Activated CD4-positive, alpha-beta T cell treated with anti-CD3 and anti-CD28 coated beads, Interleukin-2, amount 10 ng/mL, durations not matched to agents 24 days and 14 days (primary cell): ENCODE data around the gene FAHD2A. TPM values are rescaled to one million over a fixed set of nuclear protein-coding genes. Genes with fewer than 3 reads are reported as not detected.
"Not testable (repeated sequence)": the region's sequence is repeated elsewhere in the genome, so short reads cannot be mapped to it uniquely, and the experiment has no call there.

ENCODE experiments used
- DNase-seq: peaks from one replicate; pipeline ENCODE4 v3.0.0; 2022
- H3K27ac Mint-ChIP-seq: one replicate; pipeline ENCODE4 v1.8.0; 2022; ENCODE audit warnings: mild to moderate bottlenecking, mixed read lengths
- H3K27me3 Mint-ChIP-seq: one replicate; pipeline ENCODE4 v1.8.0; 2022; ENCODE audit warnings: mixed read lengths
- H3K36me3 Mint-ChIP-seq: one replicate; pipeline ENCODE4 v1.8.0; 2022; ENCODE audit warnings: low read depth, mild to moderate bottlenecking, mixed read lengths
- H3K4me1 Mint-ChIP-seq: one replicate; pipeline ENCODE4 v1.8.0; 2021; ENCODE audit warnings: mixed read lengths
- H3K4me3 Mint-ChIP-seq: one replicate; pipeline ENCODE4 v1.8.0; 2022; ENCODE audit warnings: mild to moderate bottlenecking, moderate library complexity, mixed read lengths
- H3K9me3 Mint-ChIP-seq: one replicate; pipeline ENCODE4 v1.8.0; 2021; ENCODE audit warnings: mixed read lengths
- intact Hi-C: fragments of 100-400 bp; cut with micrococcal nuclease; formaldehyde crosslinking; loops from one replicate; pipeline ENCODE4 v1.15.1; 2023
- total RNA-seq: library from RNA; stranded (reverse); gene quantifications from 2 replicates; pipeline ENCODE4 v1.2.3, GENCODE V29; 2022

The FAHD2A gene
- total RNA-seq, 1 donor from 2014 or later: 35.8 TPM

DNA sequence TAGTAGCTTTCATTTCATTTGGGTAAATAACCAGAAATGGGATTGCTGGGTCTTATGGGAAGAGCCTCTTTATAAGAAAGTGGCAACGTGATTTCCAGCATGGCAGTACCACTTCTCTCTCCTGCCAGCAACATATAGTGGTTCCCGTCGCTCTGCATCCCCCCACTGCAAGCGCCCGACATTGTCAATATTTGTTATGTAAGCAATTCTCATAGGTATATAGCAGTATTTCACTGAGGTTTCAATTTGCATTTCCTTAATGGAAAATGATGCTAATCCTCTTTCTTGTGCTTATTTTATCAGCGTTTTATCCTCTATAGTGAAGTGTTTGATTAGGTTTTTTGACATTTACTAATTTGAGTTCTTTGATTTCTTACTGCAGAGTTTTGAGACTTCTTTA, 36.0 kb upstream of the FAHD2A start:
- H3K36me3 Mint-ChIP-seq: no peaks in the 10 kb centered on the region
- H3K4me1 Mint-ChIP-seq: no peaks in the 10 kb centered on the region
- no peak for DNase-seq
- peaks cover 7% of the 10 kb centered on the region for H3K27me3 Mint-ChIP-seq
- intact Hi-C loops: no loop called here
- no peak overlapping the region for H3K4me3 Mint-ChIP-seq
- H3K27ac Mint-ChIP-seq: no peak overlapping the region
- H3K9me3 Mint-ChIP-seq: no peaks in the 10 kb centered on the region

- intact Hi-C loops: no loop called here
- H3K4me3 Mint-ChIP-seq: no peak overlapping the region
Measured at GRCh38 chr2:95372216-95372829, 30.2 kb upstream of the FAHD2A start.

DNA sequence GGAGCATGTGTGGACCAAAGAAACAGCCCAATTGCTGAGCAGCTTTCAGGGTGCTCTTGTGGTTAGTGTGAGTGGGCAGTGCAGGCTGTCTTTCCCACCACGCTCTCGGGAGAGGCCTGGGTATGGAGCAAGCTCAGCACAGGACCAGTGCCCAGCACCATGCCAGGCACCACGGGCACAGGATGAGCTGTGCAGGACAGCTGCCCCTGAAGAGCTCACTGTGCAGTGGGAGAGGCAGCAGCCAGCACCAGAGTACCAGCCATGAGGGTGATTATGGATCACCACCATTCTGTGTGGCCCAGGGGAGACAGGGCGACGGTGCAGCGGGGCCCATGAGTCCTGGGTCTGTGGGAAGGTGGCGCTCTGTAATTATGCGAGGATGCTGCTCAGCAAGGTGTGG, 29.7 kb upstream of the FAHD2A start:
- H3K9me3 Mint-ChIP-seq: no peaks in the 10 kb centered on the region
- no peaks in the 10 kb centered on the region for H3K36me3 Mint-ChIP-seq
- H3K4me3 Mint-ChIP-seq: no peak overlapping the region
- intact Hi-C loops: no loop called here
- no peak for DNase-seq
- peaks cover 2% of the 10 kb centered on the region for H3K4me1 Mint-ChIP-seq
- no peak overlapping the region for H3K27ac Mint-ChIP-seq
- H3K27me3 Mint-ChIP-seq: peaks cover 2% of the 10 kb centered on the region

More at GRCh38 chr2:95372216-95372829, 30.2 kb upstream of the FAHD2A start:
- H3K27ac Mint-ChIP-seq: no peak overlapping the region
- no peaks in the 10 kb centered on the region for H3K9me3 Mint-ChIP-seq
- peaks cover 2% of the 10 kb centered on the region for H3K4me1 Mint-ChIP-seq
- H3K36me3 Mint-ChIP-seq: no peaks in the 10 kb centered on the region
- no peak for DNase-seq
- H3K27me3 Mint-ChIP-seq: peaks cover 2% of the 10 kb centered on the region

DNA sequence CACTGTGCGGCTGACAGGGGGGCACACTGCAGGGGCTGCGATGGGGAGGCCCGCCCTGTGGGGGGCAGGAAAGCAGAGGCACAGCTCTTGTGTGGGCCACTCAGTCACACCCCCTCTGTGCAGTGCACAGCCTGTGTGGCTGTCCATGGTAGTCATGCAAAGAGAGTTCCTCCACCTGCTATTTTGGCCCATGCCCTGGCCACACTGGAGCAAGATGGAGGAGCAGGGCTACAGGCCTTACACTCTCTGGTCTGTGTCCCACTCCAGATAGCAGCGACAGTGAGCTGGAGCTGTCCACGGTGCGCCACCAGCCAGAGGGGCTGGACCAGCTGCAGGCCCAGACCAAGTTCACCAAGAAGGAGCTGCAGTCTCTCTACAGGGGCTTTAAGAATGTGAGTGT, 28.5 kb upstream of the FAHD2A start:
- Mint-ChIP-seq H3K4me1 (peaks cover 2% of the 10 kb centered on the region), H3K9me3 (no peaks in the 10 kb centered on the region), H3K27me3 (peaks cover 2% of the 10 kb centered on the region), H3K4me3 (no peak overlapping the region), H3K36me3 (no peaks in the 10 kb centered on the region), H3K27ac (no peak overlapping the region)
- DNase-seq: no peak
- intact Hi-C loops: no loop called here

DNA sequence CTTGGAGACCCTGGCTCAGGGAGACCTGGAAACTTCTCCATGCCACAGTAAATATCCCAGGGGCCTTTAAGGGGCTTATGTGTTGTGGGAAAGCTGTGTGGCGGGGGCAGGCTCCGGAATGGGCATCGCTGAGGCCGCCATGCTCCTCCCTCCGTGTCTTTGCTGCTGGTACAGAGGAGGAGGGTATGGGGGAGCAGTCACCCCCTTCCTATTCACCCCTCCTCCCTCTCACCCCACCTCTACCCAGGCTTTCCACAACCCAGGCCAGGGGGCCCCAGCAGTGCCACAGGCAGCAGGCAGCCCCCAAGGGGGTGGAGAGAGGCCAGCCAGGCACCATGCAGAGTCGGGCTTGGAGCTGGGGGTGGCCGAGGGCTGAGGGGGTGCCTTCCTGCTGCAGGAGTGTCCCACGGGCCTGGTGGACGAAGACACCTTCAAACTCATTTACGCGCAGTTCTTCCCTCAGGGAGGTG, 28.0 kb upstream of the FAHD2A start:
- Mint-ChIP-seq H3K4me1 (peaks cover 2% of the 10 kb centered on the region), H3K9me3 (no peaks in the 10 kb centered on the region), H3K27ac (no peak overlapping the region), H3K4me3 (no peak overlapping the region), H3K27me3 (peaks cover 2% of the 10 kb centered on the region), H3K36me3 (no peaks in the 10 kb centered on the region)
- intact Hi-C loops: no loop called here
- no peak for DNase-seq

GRCh38 chr2:95374921-95375471, 27.5 kb upstream of the FAHD2A start:
- Mint-ChIP-seq H3K36me3 (no peaks in the 10 kb centered on the region), H3K27me3 (peaks cover 2% of the 10 kb centered on the region), H3K27ac (no peak overlapping the region), H3K4me3 (no peak overlapping the region), H3K9me3 (no peaks in the 10 kb centered on the region), H3K4me1 (peaks cover 2% of the 10 kb centered on the region)
- intact Hi-C loops: no loop called here
- DNase-seq: no peak

- no peak overlapping the region for H3K27ac Mint-ChIP-seq
- H3K4me1 Mint-ChIP-seq: peaks cover 2% of the 10 kb centered on the region
- peaks cover 2% of the 10 kb centered on the region for H3K27me3 Mint-ChIP-seq
- DNase-seq: no peak
- H3K36me3 Mint-ChIP-seq: no peaks in the 10 kb centered on the region
- no peak overlapping the region for H3K4me3 Mint-ChIP-seq
- intact Hi-C loops: no loop called here
- no peaks in the 10 kb centered on the region for H3K9me3 Mint-ChIP-seq
Measured at GRCh38 chr2:95375532-95376150, 26.9 kb upstream of the FAHD2A start.

DNA sequence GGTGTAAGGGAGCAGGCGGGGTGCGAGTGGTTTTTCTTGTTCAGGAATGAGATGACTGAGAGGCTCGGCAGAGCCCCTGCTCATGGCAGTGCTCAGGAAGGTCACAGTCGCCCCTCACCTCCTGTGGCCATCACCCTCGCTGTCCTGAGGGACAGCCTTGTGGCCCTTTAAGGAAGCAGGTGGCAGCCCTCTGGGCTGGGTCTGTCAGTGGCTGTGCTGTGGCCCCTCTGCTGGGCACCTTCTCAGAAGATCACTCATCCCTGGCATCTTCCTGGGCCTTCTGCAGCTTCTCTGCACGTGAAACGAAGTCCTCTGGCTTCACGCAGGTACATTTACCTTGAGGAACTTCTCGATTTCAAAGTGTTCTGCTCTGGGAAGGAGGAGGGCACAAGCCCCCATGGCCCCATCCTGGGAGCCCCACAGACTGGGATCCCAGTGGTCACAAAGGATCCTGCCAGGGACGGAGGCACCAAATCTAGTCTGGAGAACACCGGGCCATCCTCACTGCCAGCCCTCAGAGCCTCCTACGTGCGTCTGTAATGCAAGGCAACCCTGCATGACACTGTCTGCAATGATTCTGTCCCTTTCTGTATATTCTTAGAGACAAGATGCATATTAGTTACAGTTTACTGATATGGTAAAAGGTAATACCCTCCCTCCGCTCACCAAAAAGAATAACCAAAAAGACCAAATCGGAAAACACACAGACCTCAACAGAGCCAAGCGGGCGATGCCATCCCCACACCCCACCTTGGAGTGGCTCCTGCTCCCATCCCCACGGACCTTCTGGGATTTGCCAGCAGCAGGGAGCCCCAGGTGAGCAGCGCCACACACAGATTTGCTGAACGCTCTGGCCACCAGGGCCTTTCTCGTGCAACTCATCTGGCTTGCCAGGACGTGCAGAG, 25.9 kb upstream of the FAHD2A start:
- Mint-ChIP-seq H3K27me3 (no peaks in the 10 kb centered on the region), H3K36me3 (no peaks in the 10 kb centered on the region), H3K27ac (no peak overlapping the region), H3K9me3 (no peaks in the 10 kb centered on the region), H3K4me1 (peaks cover 2% of the 10 kb centered on the region), H3K4me3 (no peak overlapping the region)
- DNase-seq: no peak
- intact Hi-C loops: no loop called here

DNA sequence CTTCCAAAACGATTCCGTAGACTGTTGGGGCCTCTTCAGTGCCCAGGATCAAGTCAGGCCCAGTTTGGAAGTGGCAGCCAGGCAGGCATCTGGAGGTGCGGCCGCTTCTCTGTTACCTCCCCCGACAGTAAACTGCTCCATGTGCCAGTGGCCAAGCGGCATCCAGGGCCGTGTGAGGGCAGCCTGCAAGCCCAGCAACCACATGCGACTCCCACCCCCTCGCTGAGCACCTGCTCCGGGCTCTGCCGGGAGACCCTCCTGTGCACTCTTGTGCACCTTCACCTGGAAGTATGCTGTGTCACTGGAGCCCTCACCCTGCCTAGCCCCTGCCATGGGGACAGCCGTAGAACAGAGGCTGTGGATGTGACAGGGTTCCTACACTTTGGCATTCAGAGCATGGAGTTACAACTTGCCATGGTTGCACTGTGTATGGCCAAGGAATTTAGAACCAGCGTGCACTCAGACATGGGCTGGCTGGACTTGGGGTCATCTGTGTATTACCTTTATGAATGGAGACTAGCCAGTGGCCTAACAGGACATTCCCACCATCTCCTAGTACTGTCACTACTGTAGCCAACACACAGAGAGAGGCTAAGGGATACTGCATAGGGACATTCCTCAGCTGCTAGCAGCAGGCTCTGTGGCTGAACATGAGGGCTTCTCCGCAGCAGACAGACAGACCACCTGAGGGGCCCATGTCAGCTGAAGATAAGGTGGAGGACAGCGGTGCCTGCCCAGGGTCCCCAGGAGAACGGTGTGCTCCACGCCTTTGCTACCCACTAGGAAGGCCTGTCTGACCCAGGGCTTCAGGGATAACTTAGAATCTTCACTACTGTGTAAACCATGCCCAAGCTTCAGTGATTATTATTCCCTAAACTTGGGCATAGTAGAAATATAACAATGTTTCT, 25.0 kb upstream of the FAHD2A start:
- DNase-seq: no peak
- H3K9me3 Mint-ChIP-seq: no peaks in the 10 kb centered on the region
- no peak overlapping the region for H3K27ac Mint-ChIP-seq
- intact Hi-C loops: no loop called here
- H3K27me3 Mint-ChIP-seq: no peaks in the 10 kb centered on the region
- H3K4me3 Mint-ChIP-seq: no peak overlapping the region
- H3K36me3 Mint-ChIP-seq: no peaks in the 10 kb centered on the region
- peaks cover 2% of the 10 kb centered on the region for H3K4me1 Mint-ChIP-seq

DNA sequence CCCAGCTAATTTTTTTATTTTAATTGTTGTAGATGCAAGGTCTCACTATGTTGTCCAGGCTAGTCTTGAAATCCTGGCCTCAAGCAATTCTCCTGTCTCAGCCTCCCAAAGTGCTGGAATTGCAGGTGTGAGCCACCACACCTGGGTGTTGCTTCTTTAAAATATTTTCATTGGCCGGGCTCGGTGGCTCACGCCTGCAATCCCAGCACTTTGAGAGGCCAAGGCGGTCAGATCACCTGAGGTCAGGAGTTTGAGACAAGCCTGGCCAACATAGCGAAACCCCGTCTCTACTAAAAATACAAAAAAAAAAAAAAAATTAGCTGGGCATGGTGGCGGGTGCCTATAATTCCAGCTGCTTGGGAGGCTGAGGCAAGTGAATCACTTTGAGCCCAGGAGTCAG, 24.2 kb upstream of the FAHD2A start:
- H3K4me1 Mint-ChIP-seq, intact Hi-C loops, H3K36me3 Mint-ChIP-seq, H3K4me3 Mint-ChIP-seq, DNase-seq, H3K27ac Mint-ChIP-seq, H3K27me3 Mint-ChIP-seq, H3K9me3 Mint-ChIP-seq: not testable (repeated sequence)

DNA sequence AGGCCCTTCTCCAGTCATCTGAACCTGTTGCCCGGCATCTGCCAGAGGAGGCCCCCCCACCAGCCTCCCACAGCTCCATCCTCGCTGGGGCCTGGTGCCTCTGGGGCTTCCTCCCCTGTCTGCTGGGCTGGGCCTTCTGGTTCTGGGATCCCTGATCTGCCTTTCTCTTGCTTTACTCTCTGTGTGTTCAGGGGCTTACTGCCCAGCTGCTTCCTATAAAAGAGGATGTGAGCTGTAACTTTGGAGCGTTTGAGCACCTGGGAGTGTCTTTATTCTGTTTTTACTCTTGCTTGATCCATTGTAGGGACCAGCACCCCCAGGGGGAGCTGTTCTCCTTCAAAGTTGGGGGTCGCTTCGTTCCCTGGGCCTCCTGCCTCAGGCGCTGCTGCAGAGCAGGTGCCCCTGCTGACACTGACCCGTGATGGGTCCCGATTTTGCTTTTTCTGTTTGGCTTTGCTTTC, 23.1 kb upstream of the FAHD2A start:
- H3K4me1 Mint-ChIP-seq: peaks cover 2% of the 10 kb centered on the region
- no peaks in the 10 kb centered on the region for H3K9me3 Mint-ChIP-seq
- DNase-seq: no peak
- no peaks in the 10 kb centered on the region for H3K36me3 Mint-ChIP-seq
- no peaks in the 10 kb centered on the region for H3K27me3 Mint-ChIP-seq
- no peak overlapping the region for H3K4me3 Mint-ChIP-seq
- no peak overlapping the region for H3K27ac Mint-ChIP-seq
- intact Hi-C loops: no loop called here

DNA sequence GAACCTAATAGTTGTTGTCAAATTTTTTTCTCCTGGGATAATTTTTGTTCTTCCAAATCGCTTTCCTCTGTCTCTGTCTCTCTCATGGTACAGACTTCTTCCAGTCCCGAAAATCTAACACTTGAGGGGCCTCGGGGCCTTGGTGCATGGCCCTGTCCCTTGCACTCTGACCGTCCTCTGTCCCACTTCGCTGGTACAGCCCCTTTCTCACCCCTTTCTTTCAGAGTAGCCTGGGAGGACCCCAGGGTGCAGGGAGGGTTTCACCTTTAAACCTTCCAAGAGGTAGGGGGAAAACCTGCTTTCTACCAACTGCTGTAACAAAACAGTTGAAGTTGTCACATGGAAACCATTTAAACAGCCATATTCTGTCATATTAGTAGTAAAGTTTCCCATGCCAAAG, 22.2 kb upstream of the FAHD2A start:
- no peak overlapping the region for H3K4me3 Mint-ChIP-seq
- H3K36me3 Mint-ChIP-seq: no peaks in the 10 kb centered on the region
- H3K27me3 Mint-ChIP-seq: no peaks in the 10 kb centered on the region
- no peaks in the 10 kb centered on the region for H3K9me3 Mint-ChIP-seq
- no peaks in the 10 kb centered on the region for H3K4me1 Mint-ChIP-seq
- intact Hi-C loops: no loop called here
- no peak for DNase-seq
- no peak overlapping the region for H3K27ac Mint-ChIP-seq

GRCh38 chr2:95380731-95381130, 21.8 kb upstream of the FAHD2A start:
- H3K27ac Mint-ChIP-seq: no peak overlapping the region
- no peaks in the 10 kb centered on the region for H3K27me3 Mint-ChIP-seq

More at GRCh38 chr2:95380731-95381130, 21.8 kb upstream of the FAHD2A start:
- intact Hi-C loops: no loop called here
- DNase-seq: no peak
- no peaks in the 10 kb centered on the region for H3K36me3 Mint-ChIP-seq
- no peaks in the 10 kb centered on the region for H3K9me3 Mint-ChIP-seq
- no peak overlapping the region for H3K4me3 Mint-ChIP-seq
- no peaks in the 10 kb centered on the region for H3K4me1 Mint-ChIP-seq
